Colonic mucosa (tissue), 4 donors: Measurements from ENCODE around the gene TTC21A. TPM values are rescaled to one million over a fixed set of nuclear protein-coding genes. Genes with fewer than 3 reads are reported as not detected.

ENCODE experiments used
- DNase-seq: peaks from one replicate; pipeline ENCODE4 v3.0.0-alpha.2; 2020
- H3K27ac ChIP-seq: fragments of 200-600 bp; one replicate; pipeline ENCODE4 v1.8.0; 2021
- H3K27me3 ChIP-seq: fragments of 200-600 bp; one replicate; pipeline ENCODE4 v1.8.0; 2021
- H3K36me3 ChIP-seq: fragments of 200-600 bp; one replicate; pipeline ENCODE4 v1.8.0; 2021
- H3K4me1 ChIP-seq: fragments of 200-600 bp; one replicate; pipeline ENCODE4 v1.8.0; 2021; ENCODE audit warnings: mild to moderate bottlenecking
- H3K4me3 ChIP-seq: fragments of 200-600 bp; one replicate; pipeline ENCODE4 v1.8.0; 2021
- H3K9ac ChIP-seq, 2 donors: one replicate each; pipeline ENCODE4 v1.7.0; 2013; ENCODE audit warnings: control low read depth in 2 of 2, low read depth in 2 of 2, low read length in 2 of 2
- H3K9me3 ChIP-seq: fragments of 200-600 bp; one replicate; pipeline ENCODE4 v1.8.0; 2021
- CTCF ChIP-seq: fragments of 200-600 bp; IDR thresholded peaks from one replicate; pipeline ENCODE4 v1.8.0; 2022; ENCODE audit warnings: antibody characterized with exemption, mild to moderate bottlenecking
- intact Hi-C: fragments of 100-400 bp; cut with DNase I; formaldehyde crosslinking; loops from one replicate; pipeline ENCODE4 v1.14.1; 2022
- total RNA-seq, 2 donors: library from RNA; stranded (reverse); fragmentation: NEBNext Ultra II Directional in 1 of 2; extraction: Animal tissue kit (Norgen Biotek cat#: 25700) in 1 of 2; gene quantifications; one replicate each; pipeline ENCODE4 v1.2.1, GENCODE V29; 2021
- donor health status: healthy.
- donor health status: DM: no; HTN: no; CAD: no.
- donor health status: DM: no; HTN: no; CAD: no.

Gene TTC21A
- total RNA-seq, 2 donors from 2014 or later: 2.8 to 6.1 TPM

- Histone ChIP-seq H3K4me3 (no peak overlapping the region), H3K27me3 (no peaks in the 10 kb centered on the region), H3K9ac (peak overlapping the region; percentile 24 to 82), H3K36me3 (peaks cover 20% of the 10 kb centered on the region), H3K4me1 (peaks cover 39% of the 10 kb centered on the region), H3K9me3 (no peaks in the 10 kb centered on the region), H3K27ac (peak overlapping the region; percentile 70)
- no peak for DNase-seq
- intact Hi-C loops: no loop called here
- TF ChIP-seq CTCF: no peak
Observed at GRCh38 chr3:39148435-39149058, 41.1 kb downstream of the TTC21A start.

GRCh38 chr3:39149059-39149455 lies 41.6 kb downstream of the TTC21A start:
- Histone ChIP-seq H3K36me3 (peaks cover 15% of the 10 kb centered on the region), H3K9me3 (no peaks in the 10 kb centered on the region), H3K4me1 (peaks cover 41% of the 10 kb centered on the region), H3K27ac (peak overlapping the region; percentile 70), H3K9ac (no peak overlapping the region), H3K4me3 (no peak overlapping the region), H3K27me3 (no peaks in the 10 kb centered on the region)
- TF ChIP-seq CTCF: no peak
- intact Hi-C loops: no loop called here
- DNase-seq: no peak

GRCh38 chr3:39149498-39150147 lies 42.1 kb downstream of the TTC21A start:
- no peak for TF ChIP-seq CTCF
- Histone ChIP-seq H3K36me3 (peaks cover 10% of the 10 kb centered on the region), H3K4me3 (no peak overlapping the region), H3K27me3 (no peaks in the 10 kb centered on the region), H3K27ac (peak overlapping the region; percentile 99), H3K9me3 (no peaks in the 10 kb centered on the region), H3K9ac (peak overlapping the region in 1 of 2 donors; percentile 33), H3K4me1 (peaks cover 43% of the 10 kb centered on the region)
- intact Hi-C loops: no loop called here
- no peak for DNase-seq

GRCh38 chr3:39150148-39150802 lies 42.8 kb downstream of the TTC21A start:
- H3K36me3 ChIP-seq: peaks cover 3% of the 10 kb centered on the region
- H3K9ac ChIP-seq: peak overlapping the region; percentile 100
- DNase-seq: no peak
- H3K27me3 ChIP-seq: no peaks in the 10 kb centered on the region
- peak overlapping the region; percentile 99 for H3K27ac ChIP-seq
- TF ChIP-seq CTCF: no peak
- no peaks in the 10 kb centered on the region for H3K9me3 ChIP-seq
- peak overlapping the region; percentile 92 for H3K4me3 ChIP-seq
- intact Hi-C loops: no loop called here
- H3K4me1 ChIP-seq: peaks cover 43% of the 10 kb centered on the region

- intact Hi-C loops: no loop called here
- H3K4me3 ChIP-seq: peak overlapping the region; percentile 92
- no peaks in the 10 kb centered on the region for H3K9me3 ChIP-seq
- peak overlapping the region; percentile 99 for H3K27ac ChIP-seq
- no peaks in the 10 kb centered on the region for H3K27me3 ChIP-seq
- no peaks in the 10 kb centered on the region for H3K36me3 ChIP-seq
- peaks cover 37% of the 10 kb centered on the region for H3K4me1 ChIP-seq
- peak; percentile 80 for DNase-seq
- TF ChIP-seq CTCF: no peak
- peak overlapping the region; percentile 100 for H3K9ac ChIP-seq
Observed at GRCh38 chr3:39150803-39151631, 43.5 kb downstream of the TTC21A start.
